WERI-Rb-1 (cell line): ENCODE results near the gene OXLD1.

Experiments
- DNase-seq: peaks from one replicate; pipeline ENCODE4 v3.0.0-alpha.2; 2020
- H3K27ac ChIP-seq: fragments of 250-450 bp; sonication (Bioruptor Pico); 2 replicates; pipeline ENCODE4 v1.5.1; 2020; ENCODE audit warnings: mild to moderate bottlenecking, moderate library complexity
- H3K27me3 ChIP-seq: fragments of 250-450 bp; sonication (Bioruptor Pico); 2 replicates; pipeline ENCODE4 v1.5.1; 2021; ENCODE audit warnings: mild to moderate bottlenecking, low read depth, moderate library complexity; ENCODE audit not compliant: insufficient read depth, severe bottlenecking
- H3K36me3 ChIP-seq: fragments of 250-450 bp; sonication (Bioruptor Pico); 2 replicates; pipeline ENCODE4 v1.5.1; 2020; ENCODE audit warnings: mild to moderate bottlenecking, moderate library complexity
- H3K4me3 ChIP-seq: 2 replicates; pipeline ENCODE4 v1.5.1; 2011; ENCODE audit warnings: low read depth, mild to moderate bottlenecking, control low read depth, low read length
- H3K9me3 ChIP-seq: fragments of 250-450 bp; sonication (Bioruptor Pico); 2 replicates; pipeline ENCODE4 v1.5.1; 2021; ENCODE audit warnings: mild to moderate bottlenecking, moderate library complexity; ENCODE audit not compliant: severe bottlenecking
- CTCF ChIP-seq: IDR thresholded peaks from 2 replicates; pipeline ENCODE4 v1.5.1; 2011; ENCODE audit warnings: low read depth, mild to moderate bottlenecking, control low read depth, inconsistent platforms, low read length

Gene OXLD1

GRCh38 chr17:81644976-81645952, 21.1 kb downstream of the OXLD1 start:
- H3K27ac ChIP-seq = no peak overlapping the region
- H3K9me3 ChIP-seq = peaks cover 11% of the 10 kb centered on the region
- no peaks in the 10 kb centered on the region for H3K27me3 ChIP-seq
- H3K4me3 ChIP-seq = no peak overlapping the region
- H3K36me3 ChIP-seq = no peaks in the 10 kb centered on the region
- TF ChIP-seq CTCF = no peak
- no peak for DNase-seq

- no peak overlapping the region for H3K4me3 ChIP-seq
- no peaks in the 10 kb centered on the region for H3K36me3 ChIP-seq
- H3K27ac ChIP-seq = no peak overlapping the region
- H3K27me3 ChIP-seq = no peaks in the 10 kb centered on the region
- H3K9me3 ChIP-seq = peaks cover 11% of the 10 kb centered on the region
- TF ChIP-seq CTCF = no peak
- DNase-seq = no peak
These were observed 21.9 kb downstream of the OXLD1 start for GRCh38 chr17:81644496-81644895.

GRCh38 chr17:81641825-81642489, 24.4 kb downstream of the OXLD1 start:
- Histone ChIP-seq H3K9me3 (no peaks in the 10 kb centered on the region), H3K36me3 (no peaks in the 10 kb centered on the region), H3K27ac (no peak overlapping the region; the same call in 1 of the 2 replicates), H3K27me3 (no peaks in the 10 kb centered on the region), H3K4me3 (no peak overlapping the region)
- DNase-seq = peak; percentile 36
- no peak for TF ChIP-seq CTCF

GRCh38 chr17:81640011-81640410, 26.4 kb downstream of the OXLD1 start:
- Histone ChIP-seq H3K27me3 (no peaks in the 10 kb centered on the region), H3K9me3 (no peaks in the 10 kb centered on the region), H3K36me3 (peaks cover 7% of the 10 kb centered on the region), H3K4me3 (no peak overlapping the region), H3K27ac (no peak overlapping the region)
- no peak for TF ChIP-seq CTCF
- no peak for DNase-seq

GRCh38 chr17:81638683-81639082, 27.7 kb downstream of the OXLD1 start:
- Histone ChIP-seq H3K27me3 (no peaks in the 10 kb centered on the region), H3K27ac (no peak overlapping the region), H3K36me3 (peaks cover 19% of the 10 kb centered on the region), H3K4me3 (no peak overlapping the region), H3K9me3 (no peaks in the 10 kb centered on the region)
- DNase-seq = no peak
- no peak for TF ChIP-seq CTCF
